NCI-H82 treated with DMSO at 0.1 percent for 48 hours (cell line): ENCODE measurements around the gene AKAP8.
"Not testable (repeated sequence)": the region's sequence is repeated elsewhere in the genome, so short reads cannot be mapped to it uniquely, and the experiment has no call there.

Experiments used
- DNase-seq: peaks from one replicate; lab custom pipeline; 2025; ENCODE audit not compliant: unreplicated experiment; lab: John Stamatoyannopoulos, UW

The AKAP8 gene

GRCh38 chr19:15404097-15404779 is 24.7 kb upstream of the AKAP8 start:
- no peak for DNase-seq

- DNase-seq = no peak
Observed at GRCh38 chr19:15403151-15403531, 23.6 kb upstream of the AKAP8 start.

- no peak for DNase-seq
Observed at GRCh38 chr19:15402411-15403150, 23.0 kb upstream of the AKAP8 start.

GRCh38 chr19:15401397-15401710 is 21.8 kb upstream of the AKAP8 start:
- DNase-seq = no peak

- no peak for DNase-seq
Observed at GRCh38 chr19:15400521-15401396, 21.2 kb upstream of the AKAP8 start.

GRCh38 chr19:15399635-15400034 is 20.0 kb upstream of the AKAP8 start:
- no peak for DNase-seq

- DNase-seq = no peak
Observed at GRCh38 chr19:15399234-15399515, 19.6 kb upstream of the AKAP8 start.

GRCh38 chr19:15398501-15399233 is 19.1 kb upstream of the AKAP8 start:
- DNase-seq = no peak

GRCh38 chr19:15397782-15398181 is 18.2 kb upstream of the AKAP8 start:
- DNase-seq = no peak

- no peak for DNase-seq
Observed at GRCh38 chr19:15397236-15397635, 17.6 kb upstream of the AKAP8 start.

- no peak for DNase-seq
Observed at GRCh38 chr19:15396436-15396835, 16.8 kb upstream of the AKAP8 start.

GRCh38 chr19:15395251-15395650 is 15.7 kb upstream of the AKAP8 start:
- DNase-seq = not testable (repeated sequence)

GRCh38 chr19:15394426-15394825 is 14.8 kb upstream of the AKAP8 start:
- no peak for DNase-seq

- no peak for DNase-seq
Observed at GRCh38 chr19:15393963-15394362, 14.4 kb upstream of the AKAP8 start.

- no peak for DNase-seq
Observed at GRCh38 chr19:15390814-15391213, 11.2 kb upstream of the AKAP8 start.

GRCh38 chr19:15381864-15382263 is 2.3 kb upstream of the AKAP8 start:
- DNase-seq = no peak

- DNase-seq = no peak
Observed at GRCh38 chr19:15381429-15381828, 1.8 kb upstream of the AKAP8 start.

GRCh38 chr19:15379999-15380647 is 536 bp upstream of the AKAP8 start:
- peak; percentile 35 for DNase-seq

GRCh38 chr19:15378534-15379082 is 979 bp downstream of the AKAP8 start:
- DNase-seq = peak; percentile 38

GRCh38 chr19:15374796-15375440 is 4.7 kb downstream of the AKAP8 start:
- no peak for DNase-seq
